Ishikawa (cell line): ENCODE data around the gene CITED1.

Experiments used
- CEBPB ChIP-seq: IDR thresholded peaks from 2 replicates; pipeline ENCODE4 v1.6.1; 2012
- CREB1 ChIP-seq: IDR thresholded peaks from 2 replicates; pipeline ENCODE4 v1.6.1; 2012; ENCODE audit warnings: low read depth
- EGR1 ChIP-seq: IDR thresholded peaks from 2 replicates; pipeline ENCODE4 v1.6.1; 2012
- EP300 ChIP-seq: IDR thresholded peaks from 2 replicates; pipeline ENCODE4 v1.6.1; 2012; ENCODE audit warnings: borderline replicate concordance
- FOXM1 ChIP-seq: IDR thresholded peaks from 2 replicates; pipeline ENCODE4 v1.6.1; 2012; ENCODE audit warnings: low read depth, borderline replicate concordance
- NFIC ChIP-seq: IDR thresholded peaks from 2 replicates; pipeline ENCODE4 v1.6.1; 2012
- RAD21 ChIP-seq: IDR thresholded peaks from 2 replicates; pipeline ENCODE4 v1.6.1; 2012; ENCODE audit warnings: low read depth
- TAF1 ChIP-seq: IDR thresholded peaks from 2 replicates; pipeline ENCODE4 v1.6.1; 2012; ENCODE audit warnings: low read depth, mild to moderate bottlenecking
- TCF12 ChIP-seq: IDR thresholded peaks from 2 replicates; pipeline ENCODE4 v1.6.1; 2012; ENCODE audit warnings: low read depth
- TEAD4 ChIP-seq: IDR thresholded peaks from 2 replicates; pipeline ENCODE4 v1.6.1; 2012
- YY1 ChIP-seq: IDR thresholded peaks from 2 replicates; pipeline ENCODE4 v1.6.1; 2012; ENCODE audit warnings: low read depth
- ZBTB7A ChIP-seq: IDR thresholded peaks from 2 replicates; pipeline ENCODE4 v1.6.1; 2012; ENCODE audit warnings: low read depth
- TF ChIP-seq, protein P1 (sequence below): IDR thresholded peaks from 2 replicates; pipeline ENCODE4 v1.6.1; 2012
- TF ChIP-seq, protein P2 (sequence below): IDR thresholded peaks from 2 replicates; pipeline ENCODE4 v1.6.1; 2012; ENCODE audit warnings: low read depth, mild to moderate bottlenecking
- TF ChIP-seq, protein P3 (sequence below): IDR thresholded peaks from 2 replicates; pipeline ENCODE4 v1.6.1; 2012

The CITED1 gene

DNA sequence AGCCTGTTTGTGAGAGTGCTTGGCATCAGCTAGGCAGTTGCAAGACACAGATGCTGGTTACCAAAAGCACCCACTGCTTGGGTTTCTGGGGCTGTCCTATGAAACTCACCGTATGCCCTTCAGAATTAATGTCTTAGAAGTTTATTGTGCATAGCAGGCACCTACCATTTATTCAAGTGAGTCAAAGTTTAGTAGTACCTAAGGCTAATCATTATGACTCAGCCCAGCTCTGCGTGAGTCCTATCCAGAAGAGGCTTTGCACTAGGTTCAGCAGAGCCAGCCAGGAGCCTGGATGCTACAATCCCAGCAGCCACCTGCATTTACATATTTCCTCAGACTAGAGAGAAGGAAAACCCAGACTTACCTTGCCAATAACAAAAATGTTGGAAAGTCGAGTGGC is 32.8 kb downstream of the CITED1 start:
- no peak for TF ChIP-seq TEAD4
- TF ChIP-seq TAF1: no peak
- TF ChIP-seq FOXM1: no peak
- TF ChIP-seq, protein P1, sequence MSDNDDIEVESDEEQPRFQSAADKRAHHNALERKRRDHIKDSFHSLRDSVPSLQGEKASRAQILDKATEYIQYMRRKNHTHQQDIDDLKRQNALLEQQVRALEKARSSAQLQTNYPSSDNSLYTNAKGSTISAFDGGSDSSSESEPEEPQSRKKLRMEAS: no peak

DNA sequence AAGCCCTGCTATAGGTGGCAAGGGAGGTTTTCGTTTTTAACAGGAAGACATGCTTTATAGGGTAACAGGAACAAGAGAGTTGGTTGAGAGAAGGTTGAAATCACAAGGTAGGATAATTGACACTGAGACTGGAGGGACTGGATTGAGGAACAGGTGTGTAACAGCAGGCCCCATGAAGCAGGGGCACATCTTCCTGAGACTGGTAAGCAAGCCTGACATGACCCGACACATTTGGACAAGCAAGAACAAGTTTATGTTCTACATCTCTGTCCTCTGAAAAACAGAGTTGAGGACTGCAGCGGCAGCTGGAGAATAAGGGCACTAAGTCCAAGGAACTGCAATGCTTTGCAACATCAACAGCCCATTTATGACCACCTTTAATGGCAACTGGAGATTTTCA is 33.9 kb downstream of the CITED1 start:
- no peak for TF ChIP-seq CEBPB
- TF ChIP-seq, protein P2, sequence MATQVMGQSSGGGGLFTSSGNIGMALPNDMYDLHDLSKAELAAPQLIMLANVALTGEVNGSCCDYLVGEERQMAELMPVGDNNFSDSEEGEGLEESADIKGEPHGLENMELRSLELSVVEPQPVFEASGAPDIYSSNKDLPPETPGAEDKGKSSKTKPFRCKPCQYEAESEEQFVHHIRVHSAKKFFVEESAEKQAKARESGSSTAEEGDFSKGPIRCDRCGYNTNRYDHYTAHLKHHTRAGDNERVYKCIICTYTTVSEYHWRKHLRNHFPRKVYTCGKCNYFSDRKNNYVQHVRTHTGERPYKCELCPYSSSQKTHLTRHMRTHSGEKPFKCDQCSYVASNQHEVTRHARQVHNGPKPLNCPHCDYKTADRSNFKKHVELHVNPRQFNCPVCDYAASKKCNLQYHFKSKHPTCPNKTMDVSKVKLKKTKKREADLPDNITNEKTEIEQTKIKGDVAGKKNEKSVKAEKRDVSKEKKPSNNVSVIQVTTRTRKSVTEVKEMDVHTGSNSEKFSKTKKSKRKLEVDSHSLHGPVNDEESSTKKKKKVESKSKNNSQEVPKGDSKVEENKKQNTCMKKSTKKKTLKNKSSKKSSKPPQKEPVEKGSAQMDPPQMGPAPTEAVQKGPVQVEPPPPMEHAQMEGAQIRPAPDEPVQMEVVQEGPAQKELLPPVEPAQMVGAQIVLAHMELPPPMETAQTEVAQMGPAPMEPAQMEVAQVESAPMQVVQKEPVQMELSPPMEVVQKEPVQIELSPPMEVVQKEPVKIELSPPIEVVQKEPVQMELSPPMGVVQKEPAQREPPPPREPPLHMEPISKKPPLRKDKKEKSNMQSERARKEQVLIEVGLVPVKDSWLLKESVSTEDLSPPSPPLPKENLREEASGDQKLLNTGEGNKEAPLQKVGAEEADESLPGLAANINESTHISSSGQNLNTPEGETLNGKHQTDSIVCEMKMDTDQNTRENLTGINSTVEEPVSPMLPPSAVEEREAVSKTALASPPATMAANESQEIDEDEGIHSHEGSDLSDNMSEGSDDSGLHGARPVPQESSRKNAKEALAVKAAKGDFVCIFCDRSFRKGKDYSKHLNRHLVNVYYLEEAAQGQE: no peak

DNA sequence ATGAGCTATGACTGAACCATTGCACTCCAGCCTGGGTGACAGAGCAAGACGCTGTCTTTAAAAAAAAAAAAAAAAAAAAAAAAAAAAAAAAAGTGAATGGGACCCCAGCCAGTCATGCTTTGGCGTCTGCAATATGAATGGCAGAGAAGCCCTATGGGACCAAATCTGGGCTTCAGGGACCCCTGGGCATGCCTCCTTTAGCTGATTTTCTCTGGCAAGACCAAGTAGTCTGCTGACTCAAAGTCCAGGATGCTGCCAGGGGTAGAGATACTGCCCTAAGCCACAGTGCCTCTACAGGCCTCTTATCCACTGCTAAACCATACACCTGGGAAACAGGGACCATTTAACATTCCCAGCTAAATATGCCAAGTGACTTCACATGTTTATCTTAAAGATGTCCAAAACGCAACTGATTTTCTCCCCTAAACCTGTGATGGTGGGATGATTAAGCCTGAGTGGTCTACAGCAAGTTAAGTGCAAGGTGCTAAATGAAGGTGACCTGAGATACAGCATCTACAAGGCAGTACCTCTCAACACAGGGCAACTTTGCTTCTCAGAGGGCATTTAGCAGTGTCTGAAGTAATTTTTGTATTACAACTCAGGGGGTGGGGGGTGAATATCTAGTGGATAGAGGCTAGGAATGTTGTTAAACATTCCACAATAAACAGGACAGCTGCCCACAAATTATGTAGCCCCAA is 34.5 kb downstream of the CITED1 start:
- no peak for TF ChIP-seq CEBPB
- TF ChIP-seq YY1: no peak
- TF ChIP-seq TCF12: no peak
- TF ChIP-seq CREB1: no peak
- TF ChIP-seq FOXM1: no peak
- no peak for TF ChIP-seq TEAD4

DNA sequence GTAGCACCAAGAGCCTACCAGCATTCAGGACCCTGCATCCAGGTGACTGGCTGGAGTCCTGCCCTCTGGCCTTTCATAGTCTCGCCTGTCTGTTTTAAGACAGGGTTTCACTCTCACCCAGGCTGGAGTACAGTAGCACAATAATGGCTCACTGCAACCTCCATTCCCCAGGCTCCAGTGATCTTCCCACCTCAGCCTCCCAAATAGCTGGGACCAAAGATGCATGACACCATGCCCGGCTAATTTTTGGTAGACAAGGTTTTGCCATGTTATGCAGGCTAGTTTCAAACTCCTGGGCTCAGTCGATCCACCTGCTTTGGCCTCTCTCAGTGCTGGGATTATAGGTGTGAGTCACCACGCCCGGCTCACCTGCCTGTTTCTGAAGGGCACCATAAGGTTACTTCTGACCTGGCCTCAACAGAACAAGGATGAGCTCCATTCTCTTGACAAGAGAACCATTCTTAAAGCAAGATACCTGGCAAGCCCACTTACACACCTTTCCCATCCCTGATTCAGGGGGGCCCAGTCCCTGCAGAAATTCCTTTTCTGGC is 35.3 kb downstream of the CITED1 start:
- TF ChIP-seq FOXM1: no peak

DNA sequence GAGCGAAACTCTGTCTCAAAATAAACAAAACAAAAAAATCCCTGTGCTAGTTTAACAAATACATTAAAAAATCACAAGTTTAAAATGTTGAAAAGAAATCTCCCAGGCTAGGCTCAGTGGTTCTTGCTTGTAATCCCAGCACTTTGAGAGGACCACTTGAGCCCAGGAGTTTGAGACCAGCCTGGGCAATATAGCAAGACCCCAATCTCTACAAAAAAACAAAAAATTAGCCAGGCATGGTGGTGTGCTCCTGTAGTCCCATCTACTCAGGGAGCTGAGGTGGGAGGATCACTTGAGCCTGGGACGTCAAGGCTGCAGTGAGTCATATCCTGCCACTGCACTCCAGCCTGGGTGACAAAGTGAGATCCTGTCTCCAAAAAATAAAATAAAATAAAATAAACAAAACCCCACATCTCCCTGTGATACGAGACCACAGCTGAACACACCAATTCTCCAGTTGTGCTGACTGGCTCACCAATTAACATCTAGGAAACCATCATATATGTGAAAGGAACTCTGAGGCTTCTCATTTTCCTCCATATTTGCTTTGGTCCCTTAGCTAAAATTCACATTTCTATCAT is 36.0 kb downstream of the CITED1 start:
- TF ChIP-seq, protein P3, sequence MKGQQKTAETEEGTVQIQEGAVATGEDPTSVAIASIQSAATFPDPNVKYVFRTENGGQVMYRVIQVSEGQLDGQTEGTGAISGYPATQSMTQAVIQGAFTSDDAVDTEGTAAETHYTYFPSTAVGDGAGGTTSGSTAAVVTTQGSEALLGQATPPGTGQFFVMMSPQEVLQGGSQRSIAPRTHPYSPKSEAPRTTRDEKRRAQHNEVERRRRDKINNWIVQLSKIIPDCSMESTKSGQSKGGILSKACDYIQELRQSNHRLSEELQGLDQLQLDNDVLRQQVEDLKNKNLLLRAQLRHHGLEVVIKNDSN: no peak
- TF ChIP-seq RAD21: no peak
- TF ChIP-seq ZBTB7A: no peak
- TF ChIP-seq CEBPB: no peak
- no peak for TF ChIP-seq FOXM1
- no peak for TF ChIP-seq YY1
- no peak for TF ChIP-seq TCF12
- TF ChIP-seq EP300: no peak
- TF ChIP-seq EGR1: no peak
- TF ChIP-seq TEAD4: no peak
- no peak for TF ChIP-seq TAF1
- TF ChIP-seq, protein P2: no peak
- TF ChIP-seq, protein P1: no peak

DNA sequence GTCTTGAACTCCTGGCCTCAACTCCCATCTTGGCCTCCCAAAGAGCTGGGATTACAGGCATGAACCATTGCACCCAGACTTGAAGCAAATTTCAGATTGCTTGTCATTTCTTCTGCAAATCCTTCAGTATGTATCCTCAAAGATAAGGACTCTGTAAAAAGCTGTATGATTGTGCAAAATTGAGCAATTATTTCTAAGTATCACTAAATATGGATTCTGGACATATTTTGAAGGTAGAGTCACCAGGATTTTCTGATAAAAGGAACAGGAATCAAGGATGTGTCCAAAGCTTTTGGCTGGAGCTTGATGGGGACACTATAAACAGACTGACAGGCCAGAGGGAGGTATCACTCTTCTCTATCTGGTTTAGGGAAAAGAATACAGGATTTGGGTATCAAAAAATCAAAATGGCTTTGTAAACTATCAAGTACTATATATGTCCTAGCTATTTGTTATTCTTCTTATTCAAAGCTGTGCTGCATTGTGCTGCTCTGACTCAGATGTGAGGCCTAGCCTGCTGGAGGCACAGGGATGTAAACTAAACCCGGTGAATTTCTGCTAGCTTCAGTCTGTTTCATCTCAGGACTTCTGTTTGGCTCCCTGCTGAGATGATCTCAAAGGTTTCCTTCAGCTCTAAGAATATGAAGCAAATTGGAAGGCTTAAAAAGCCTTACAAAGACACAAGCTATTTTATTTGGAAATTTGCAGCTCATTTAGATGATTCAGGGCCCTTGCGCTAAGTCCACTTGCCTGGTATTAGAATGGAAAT is 36.9 kb downstream of the CITED1 start:
- TF ChIP-seq NFIC: no peak
- TF ChIP-seq, protein P2: no peak
- no peak for TF ChIP-seq ZBTB7A
- TF ChIP-seq FOXM1: no peak
- no peak for TF ChIP-seq CREB1
- no peak for TF ChIP-seq TAF1
- TF ChIP-seq, protein P3: no peak
- TF ChIP-seq YY1: no peak
- no peak for TF ChIP-seq TCF12
- no peak for TF ChIP-seq TEAD4
- no peak for TF ChIP-seq EP300
- no peak for TF ChIP-seq RAD21
- no peak for TF ChIP-seq EGR1
- TF ChIP-seq, protein P1: no peak
- no peak for TF ChIP-seq CEBPB
